ENCODE data around the gene VAT1.
"Not testable (repeated sequence)": the region's sequence is repeated elsewhere in the genome, so short reads cannot be mapped to it uniquely, and the experiment has no call there.

Gene VAT1

DNA sequence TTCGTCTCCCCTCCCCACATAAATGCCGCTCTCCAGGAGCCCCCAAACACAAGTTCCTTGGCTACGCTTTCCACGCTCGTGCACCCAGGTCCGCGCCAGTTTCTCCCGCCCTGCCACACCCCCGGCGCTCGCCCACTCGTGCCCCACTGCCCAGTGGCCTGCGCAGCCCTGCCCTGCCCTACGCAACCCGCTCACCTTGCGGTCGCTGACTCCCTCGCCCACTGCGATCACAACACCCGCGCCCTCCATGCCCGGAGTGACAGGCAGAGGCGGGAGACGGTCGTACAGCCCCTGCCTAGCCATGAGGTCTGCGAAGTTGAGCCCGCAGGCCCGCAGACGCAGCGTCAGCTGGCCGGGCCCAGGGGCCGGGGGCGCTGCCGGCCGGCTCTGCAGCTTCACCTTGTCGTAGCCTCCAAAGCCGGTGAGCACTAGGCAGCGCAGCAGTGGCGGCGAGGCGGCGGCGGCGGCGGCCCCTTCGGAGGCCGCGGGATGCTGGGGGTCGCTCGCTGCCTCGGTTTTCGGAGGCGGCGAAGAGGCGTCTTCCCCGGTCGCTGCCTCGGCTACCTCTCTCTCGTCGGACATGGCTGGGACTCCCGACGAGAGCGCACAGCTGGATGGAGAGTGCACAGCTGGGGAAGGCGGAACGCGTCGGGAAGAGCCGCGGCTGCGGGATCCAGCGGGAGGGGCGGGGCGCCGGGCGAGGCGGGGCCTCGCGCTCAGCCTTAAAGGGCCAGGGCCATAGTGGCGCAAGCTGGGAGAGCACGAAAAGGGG, at the start of gene VAT1:
Gene VAT1, minus strand, starts transcription at position 645 of the 772 bp plus-strand sequence. Its CDS starts 63 bp downstream, at position 582.
- peak; percentile 21 to 42 (median 37) for DNase-seq

DNA sequence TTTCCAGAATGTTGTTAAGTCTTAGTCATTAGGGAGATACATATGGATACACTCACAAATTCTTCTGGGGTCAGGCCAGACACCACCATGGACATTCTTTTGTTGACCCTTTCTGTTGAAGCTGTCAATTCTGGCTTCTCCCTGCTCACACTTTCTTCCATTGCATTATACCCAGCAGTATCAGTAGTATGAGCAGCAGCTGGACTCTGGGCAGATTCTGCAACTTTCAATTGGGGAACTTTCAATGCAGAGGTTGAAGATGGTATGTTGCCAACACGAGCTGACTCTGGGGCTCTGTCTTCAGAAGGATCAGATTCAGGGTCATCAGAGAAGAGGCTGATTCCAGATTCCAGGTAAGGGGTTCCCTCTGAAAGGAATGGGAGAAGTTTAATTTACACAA, 48.7 kb upstream of the VAT1 start:
- DNase-seq = no peak

DNA sequence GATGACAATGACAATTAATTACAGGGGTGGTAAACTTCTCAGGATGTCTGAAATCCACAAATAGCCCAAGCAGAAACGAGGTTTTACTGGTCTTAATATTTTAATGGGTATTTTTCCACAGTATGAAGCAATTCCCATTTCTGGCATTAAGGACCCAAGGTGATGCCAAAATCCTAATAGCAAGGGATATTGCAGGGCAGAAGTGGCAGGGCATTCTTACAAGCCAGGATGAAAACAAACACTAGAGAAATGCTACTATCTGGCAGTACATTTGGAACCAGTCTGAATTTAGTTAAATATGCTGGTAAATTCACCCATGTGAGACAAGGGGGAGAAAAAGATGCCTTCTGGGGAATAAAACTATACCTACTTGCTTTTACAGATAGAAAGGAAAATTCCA, 48.1 kb upstream of the VAT1 start:
- no peak for DNase-seq

GRCh38 chr17:43069368-43069898, 47.2 kb upstream of the VAT1 start:
- no peak for DNase-seq

DNA sequence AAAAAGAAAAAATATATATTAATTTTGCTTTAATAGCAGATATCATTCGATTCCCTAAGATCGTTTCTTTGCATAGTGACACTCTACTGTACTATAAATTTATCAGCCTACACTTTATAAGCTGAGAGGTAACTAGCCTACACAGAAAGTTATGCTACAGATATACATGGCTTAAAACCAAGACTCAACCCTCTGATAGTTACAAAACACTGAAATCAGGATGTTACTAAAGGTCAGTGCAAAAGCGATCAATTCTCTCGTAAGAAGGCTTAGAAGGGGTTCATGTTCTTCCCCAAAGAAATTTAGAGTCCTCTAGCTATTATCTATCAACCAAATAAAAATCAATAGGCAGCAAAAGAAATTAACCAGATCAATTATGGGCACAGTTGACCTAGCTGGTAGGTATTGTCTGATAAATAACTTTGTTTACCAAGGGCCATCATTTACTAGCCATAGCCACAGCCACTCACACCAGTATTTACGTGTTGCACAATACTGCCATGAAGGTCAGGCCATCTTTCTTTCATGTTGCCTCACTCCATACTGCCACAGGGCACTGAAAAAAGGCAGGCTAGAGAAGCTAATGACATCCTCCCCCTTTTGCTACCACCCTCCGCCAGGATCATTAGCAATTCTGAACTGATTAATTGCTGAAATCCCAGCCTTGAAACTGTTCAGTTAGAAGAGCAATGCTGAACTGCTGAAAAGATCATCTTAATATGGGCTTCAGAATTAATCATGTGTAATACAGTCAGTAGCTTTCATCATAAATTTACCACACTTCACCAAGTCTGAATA, 46.6 kb upstream of the VAT1 start:
- DNase-seq = no peak

- no peak for DNase-seq
Measured at GRCh38 chr17:43062984-43063638, 40.9 kb upstream of the VAT1 start.

- DNase-seq = no peak
Measured at GRCh38 chr17:43056051-43056450, 33.9 kb upstream of the VAT1 start.

DNA sequence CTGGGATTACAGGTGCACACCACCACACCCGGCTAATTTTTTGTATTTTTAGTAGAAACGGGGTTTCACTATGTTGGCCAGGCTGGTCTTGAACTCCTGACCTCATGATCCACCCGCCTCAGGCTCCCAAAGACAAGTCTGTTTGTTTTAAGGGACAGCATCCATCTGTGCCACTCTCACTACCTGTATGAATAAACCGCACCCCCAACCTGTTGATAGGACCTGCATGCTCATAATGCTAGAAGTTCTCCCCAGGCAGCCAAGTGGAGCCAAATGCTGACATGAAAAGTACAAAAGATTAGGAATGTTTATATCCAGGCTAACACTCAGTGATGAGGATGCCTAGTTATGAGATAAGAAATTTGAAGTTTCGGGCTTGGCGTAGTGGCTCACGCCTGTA, 30.8 kb upstream of the VAT1 start:
- DNase-seq = not testable (repeated sequence)

GRCh38 chr17:43051969-43052368, 29.8 kb upstream of the VAT1 start:
- DNase-seq = no peak

DNA sequence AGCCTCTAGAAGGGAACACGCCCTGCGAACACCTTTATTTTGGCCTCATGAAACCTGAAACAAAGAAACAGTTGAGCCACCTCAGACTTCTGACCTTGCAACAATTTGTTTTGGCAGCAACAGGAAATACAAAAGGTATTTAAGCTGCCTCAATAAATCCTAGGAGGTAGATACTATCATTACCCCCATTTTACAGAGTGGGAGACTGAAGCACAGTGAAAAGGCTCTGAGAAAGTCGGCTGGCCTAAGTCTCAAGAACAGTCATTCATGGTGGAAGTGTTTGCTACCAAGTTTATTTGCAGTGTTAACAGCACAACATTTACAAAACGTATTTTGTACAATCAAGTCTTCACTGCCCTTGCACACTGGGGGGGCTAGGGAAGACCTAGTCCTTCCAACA, 21.8 kb upstream of the VAT1 start:
- no peak for DNase-seq

DNA sequence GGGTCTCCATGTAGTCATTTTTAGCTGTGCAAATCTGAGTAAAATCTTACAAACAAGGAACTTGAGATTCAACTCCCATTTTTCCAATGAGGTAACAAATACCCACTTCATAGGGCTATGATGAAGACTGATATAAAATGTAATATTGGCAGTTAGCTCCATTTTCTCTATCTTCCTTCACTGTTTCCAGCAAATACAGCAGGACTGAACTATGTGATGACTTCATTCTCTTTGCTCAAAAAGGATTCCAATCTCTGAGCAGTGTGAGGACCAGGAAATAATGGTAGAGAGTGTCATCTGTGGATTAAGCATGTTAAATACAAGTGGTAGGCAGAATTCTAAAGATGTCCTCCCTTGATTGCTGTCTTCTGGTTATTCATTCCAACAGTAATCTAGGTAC, 21.1 kb upstream of the VAT1 start:
- no peak for DNase-seq

DNA sequence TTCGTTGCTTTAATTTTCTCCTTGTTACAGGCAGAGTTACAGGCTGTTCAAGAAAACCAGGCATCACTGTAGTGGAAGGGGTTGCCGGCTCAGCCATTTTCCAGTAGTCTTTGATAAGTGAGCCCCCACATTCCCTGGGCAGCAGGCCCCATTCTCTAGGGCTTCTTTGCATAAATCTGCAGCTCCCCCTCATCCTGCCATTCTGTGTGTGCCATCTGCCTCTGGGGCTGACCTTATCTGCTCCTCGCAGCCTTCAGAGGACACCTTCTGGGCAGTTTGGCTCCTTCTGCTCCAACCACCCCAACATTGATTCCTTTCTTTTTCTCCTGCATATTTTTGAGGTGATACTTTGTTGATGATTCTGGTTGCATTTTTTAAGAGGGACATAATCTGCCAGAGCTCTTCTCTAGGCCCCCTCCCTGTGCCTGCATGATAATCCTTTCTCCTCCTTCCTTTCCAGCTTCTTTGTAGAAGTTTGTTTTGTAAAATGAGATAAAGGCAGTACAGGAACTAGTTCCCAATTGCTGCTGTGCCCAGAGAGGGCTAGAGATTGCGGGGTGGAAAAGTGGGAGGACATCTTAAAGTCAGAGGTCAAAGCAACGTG, 19.9 kb upstream of the VAT1 start:
- no peak for DNase-seq

DNA sequence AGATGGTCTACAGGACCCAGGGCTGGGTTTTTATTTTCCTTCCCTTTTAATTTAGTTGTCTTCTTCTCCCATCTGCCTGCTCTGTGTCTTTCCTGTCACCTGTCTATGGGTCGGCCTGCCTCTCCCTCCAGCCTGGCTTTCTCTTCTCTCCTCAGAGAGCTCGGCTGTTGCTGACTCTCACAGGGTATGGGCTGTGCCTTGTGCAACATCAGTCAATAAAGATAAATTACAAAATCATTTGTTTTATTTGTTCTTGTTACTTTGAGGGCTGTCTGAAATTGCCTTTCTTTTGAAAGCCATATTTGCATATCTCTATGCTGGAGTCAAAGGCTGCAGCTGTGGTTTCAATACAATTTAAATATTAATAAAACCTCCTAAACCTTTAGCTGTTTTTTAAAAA, 18.5 kb upstream of the VAT1 start:
- no peak for DNase-seq

GRCh38 chr17:43039646-43040045, 17.5 kb upstream of the VAT1 start:
- no peak for DNase-seq

DNA sequence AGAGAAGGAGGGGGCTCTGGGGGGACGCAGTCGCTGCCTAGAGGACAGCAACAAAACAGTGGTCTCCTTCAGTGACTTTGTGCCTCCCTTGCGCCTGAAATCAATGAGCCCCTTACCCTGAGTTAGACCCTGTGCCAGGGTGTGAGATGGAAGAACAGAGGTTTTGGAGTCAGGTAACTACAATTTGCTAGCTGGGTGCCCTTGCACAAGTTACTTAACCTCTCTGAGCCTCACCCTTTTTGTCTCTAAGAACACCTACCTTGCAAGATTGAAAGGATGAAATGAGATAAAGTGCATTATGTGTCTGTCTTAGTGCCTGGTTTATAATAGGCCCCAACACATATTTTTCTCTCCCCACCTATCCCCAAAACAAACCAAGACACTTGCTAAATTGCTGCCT, 12.7 kb upstream of the VAT1 start:
- no peak for DNase-seq

GRCh38 chr17:43033948-43034881, 12.0 kb upstream of the VAT1 start:
- no peak for DNase-seq

DNA sequence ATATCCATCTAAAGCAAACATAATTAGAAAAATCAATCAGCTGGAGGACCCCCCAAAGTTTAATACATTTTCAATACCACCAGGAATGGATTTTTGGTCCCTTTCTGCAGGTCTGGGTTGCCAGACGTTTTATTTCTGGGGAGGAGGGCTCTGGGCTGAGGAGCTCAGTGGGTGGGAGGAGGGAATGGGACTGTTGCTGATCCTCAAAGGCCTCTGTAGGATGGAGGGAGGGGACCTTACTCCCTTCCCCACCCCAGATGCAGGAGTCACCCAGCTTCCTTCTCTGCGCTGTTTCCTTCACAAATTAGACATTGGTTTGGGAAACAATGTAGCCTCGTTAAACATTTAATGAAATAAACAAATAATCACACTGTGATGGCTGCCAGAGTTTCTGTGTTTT, 9.5 kb upstream of the VAT1 start:
- DNase-seq = no peak

DNA sequence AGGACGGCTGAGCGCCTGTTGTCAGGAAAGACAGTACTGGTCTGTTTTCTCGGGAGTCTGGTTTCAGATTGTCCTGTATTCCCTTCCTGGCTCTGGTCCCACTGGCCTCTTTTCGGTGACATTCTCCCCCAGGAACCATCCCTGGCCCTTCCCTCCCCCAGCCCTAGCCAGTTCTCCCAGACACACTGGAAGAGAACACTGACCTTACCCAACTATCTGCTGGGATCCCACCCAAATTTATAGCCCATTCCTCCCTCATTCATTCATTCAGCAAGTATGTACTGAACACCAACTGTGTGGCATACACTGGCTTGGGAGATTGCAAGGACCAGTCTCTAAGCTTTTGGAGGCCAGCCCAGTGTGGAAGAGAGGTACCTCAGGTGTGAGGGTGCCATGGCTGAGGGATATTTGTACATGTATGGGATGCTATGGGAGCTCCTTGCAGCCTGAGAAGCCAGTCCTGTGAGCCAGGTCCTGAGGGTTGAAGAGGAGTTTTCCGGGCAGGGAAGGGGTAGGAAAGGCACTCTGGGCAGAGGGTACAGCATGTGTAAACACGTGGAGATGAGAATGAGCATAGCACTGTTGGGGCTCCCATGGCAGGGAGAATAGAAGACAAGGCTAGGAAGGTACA, 8.1 kb upstream of the VAT1 start:
- no peak for DNase-seq

- DNase-seq = no peak
Measured at GRCh38 chr17:43028221-43028861, 6.2 kb upstream of the VAT1 start.

- no peak for DNase-seq
Measured at GRCh38 chr17:43027091-43028032, 5.2 kb upstream of the VAT1 start.
